ENCODE measurements around the gene OTX1.

GRCh38 chr2:63056107-63057050 lies 5.7 kb downstream of the OTX1 start:
- TF ChIP-seq SIN3A (IDR thresholded peaks at IDR 0.05; ENCODE audit: borderline replicate concordance, insufficient read depth, low read length) (no peak), POLR2AphosphoS5 (IDR thresholded peaks at IDR 0.05; ENCODE audit: low read depth, low read length) (no peak)

Data from PFSK-1 (cell line).